Vagina (tissue), 2 donors: ENCODE results near the gene HES4. TPM values are rescaled to one million over a fixed set of nuclear protein-coding genes. Genes with fewer than 3 reads are reported as not detected.

Experiments
- DNase-seq, 2 donors: peaks; one replicate each; pipeline ENCODE4 v3.0.0-alpha.2; 2017; ENCODE audit errors: extremely low spot score in 2 of 2
- H3K27ac ChIP-seq: fragments of 200-600 bp; sonication (generic); one replicate; pipeline ENCODE4 v1.5.1; 2019
- H3K27me3 ChIP-seq: fragments of 200-600 bp; sonication (generic); one replicate; pipeline ENCODE4 v1.5.1; 2019
- H3K36me3 ChIP-seq, 2 donors: fragments of 200-600 bp; sonication (generic); one replicate each; pipeline ENCODE4 v1.5.1; 2017 to 2019
- H3K4me1 ChIP-seq: fragments of 200-600 bp; sonication (generic); one replicate; pipeline ENCODE4 v1.5.1; 2019
- H3K4me3 ChIP-seq, 2 donors: fragments of 200-600 bp; sonication (generic); 1 replicate in 1 of 2; 2 replicates in 1 of 2; pipeline ENCODE4 v1.5.1; 2016 to 2019
- H3K9me3 ChIP-seq: fragments of 200-600 bp; sonication (generic); one replicate; pipeline ENCODE4 v1.5.1; 2019
- POLR2A ChIP-seq, 2 donors: fragments of 450-650 bp; IDR thresholded peaks; one replicate each; pipeline ENCODE4 v1.6.1; 2017; ENCODE audit warnings: antibody characterized with exemption in 2 of 2, mild to moderate bottlenecking in 2 of 2, moderate library complexity in 2 of 2
- POLR2AphosphoS5 ChIP-seq, 2 donors: sonication (generic); formaldehyde crosslinking; IDR thresholded peaks; one replicate each; pipeline ENCODE4 v1.9.0; 2017; ENCODE audit warnings: antibody characterized with exemption in 2 of 2, mild to moderate bottlenecking in 2 of 2, low read depth in 1 of 2; ENCODE audit not compliant: insufficient read depth in 1 of 2
- intact Hi-C: fragments of 100-400 bp; cut with DNase I; formaldehyde crosslinking; loops from one replicate; pipeline ENCODE4 v1.15.1; 2023
- total RNA-seq: library from RNA; depleted of rRNA; stranded (reverse); fragments of >200 nt; gene quantifications from one replicate; pipeline ENCODE4 v1.2.3, GENCODE V29; 2016
- TF ChIP-seq, protein P1 (sequence below), 3 experiments: fragments of 450-650 bp in 2 of 3; fragments of 200-600 bp in 1 of 3; sonication (generic) in 1 of 3; IDR thresholded peaks; one replicate each; pipeline ENCODE4 v1.5.1; 2017 to 2019; ENCODE audit warnings: antibody characterized with exemption in 3 of 3, mild to moderate bottlenecking in 2 of 3, moderate library complexity in 2 of 3

Gene HES4
- total RNA-seq, 1 donor from 2014 or later = 34.6 TPM

DNA sequence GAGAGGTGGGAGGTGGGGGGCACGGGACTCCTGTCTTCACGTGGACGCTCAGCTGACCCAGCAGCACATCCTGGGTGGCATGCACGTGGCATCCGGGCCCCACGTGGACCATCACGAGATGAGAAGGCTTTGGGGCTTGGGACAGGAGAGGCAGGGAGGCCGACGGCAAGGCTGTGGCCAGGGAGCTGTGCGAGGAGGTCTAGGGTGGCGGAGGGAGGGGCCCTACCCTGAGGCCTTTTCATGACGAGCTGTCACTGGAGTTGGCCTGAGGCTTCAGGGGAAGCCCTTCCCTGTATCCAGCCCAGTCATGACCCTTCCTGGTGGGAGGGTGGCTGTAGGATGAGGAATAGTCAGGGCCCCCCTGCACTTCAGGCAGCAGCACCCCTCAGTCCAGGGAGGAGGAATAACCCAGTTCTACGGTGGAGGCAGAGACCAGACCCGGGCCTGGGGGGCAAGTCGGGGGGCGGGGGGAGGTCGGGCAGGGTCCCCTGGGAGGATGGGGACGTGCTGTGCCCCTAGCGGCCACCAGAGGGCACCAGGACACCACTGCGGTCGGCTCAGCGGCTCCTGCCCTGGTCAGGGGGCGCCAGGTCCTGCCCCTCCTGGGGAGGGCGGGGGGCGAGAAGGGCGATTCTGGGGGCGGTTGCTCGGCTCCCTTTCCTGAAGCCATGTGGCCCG lies 16.0 kb downstream of the HES4 start:
- Histone ChIP-seq H3K27ac (no peak overlapping the region), H3K9me3 (no peaks in the 10 kb centered on the region), H3K4me3 (peak overlapping the region in 1 of 2 donors; percentile 16), H3K27me3 (no peaks in the 10 kb centered on the region), H3K4me1 (no peaks in the 10 kb centered on the region), H3K36me3 (no peaks in the 10 kb centered on the region)
- intact Hi-C loops = loop anchor here (5.0 kb wide), 1 partner anchor 73 kb away; no protein-coding TSS in a partner anchor
- no peak for DNase-seq
- TF ChIP-seq POLR2AphosphoS5 (IDR thresholded peaks at IDR 0.05; ENCODE audit: insufficient read depth in 1 of 2, low read depth in 1 of 2) = no peak
- no peak for TF ChIP-seq POLR2A (IDR thresholded peaks at IDR 0.05)
- TF ChIP-seq, protein P1, sequence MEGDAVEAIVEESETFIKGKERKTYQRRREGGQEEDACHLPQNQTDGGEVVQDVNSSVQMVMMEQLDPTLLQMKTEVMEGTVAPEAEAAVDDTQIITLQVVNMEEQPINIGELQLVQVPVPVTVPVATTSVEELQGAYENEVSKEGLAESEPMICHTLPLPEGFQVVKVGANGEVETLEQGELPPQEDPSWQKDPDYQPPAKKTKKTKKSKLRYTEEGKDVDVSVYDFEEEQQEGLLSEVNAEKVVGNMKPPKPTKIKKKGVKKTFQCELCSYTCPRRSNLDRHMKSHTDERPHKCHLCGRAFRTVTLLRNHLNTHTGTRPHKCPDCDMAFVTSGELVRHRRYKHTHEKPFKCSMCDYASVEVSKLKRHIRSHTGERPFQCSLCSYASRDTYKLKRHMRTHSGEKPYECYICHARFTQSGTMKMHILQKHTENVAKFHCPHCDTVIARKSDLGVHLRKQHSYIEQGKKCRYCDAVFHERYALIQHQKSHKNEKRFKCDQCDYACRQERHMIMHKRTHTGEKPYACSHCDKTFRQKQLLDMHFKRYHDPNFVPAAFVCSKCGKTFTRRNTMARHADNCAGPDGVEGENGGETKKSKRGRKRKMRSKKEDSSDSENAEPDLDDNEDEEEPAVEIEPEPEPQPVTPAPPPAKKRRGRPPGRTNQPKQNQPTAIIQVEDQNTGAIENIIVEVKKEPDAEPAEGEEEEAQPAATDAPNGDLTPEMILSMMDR (IDR thresholded peaks at IDR 0.05) = peak; percentile 39 to 98 (median 49)

DNA sequence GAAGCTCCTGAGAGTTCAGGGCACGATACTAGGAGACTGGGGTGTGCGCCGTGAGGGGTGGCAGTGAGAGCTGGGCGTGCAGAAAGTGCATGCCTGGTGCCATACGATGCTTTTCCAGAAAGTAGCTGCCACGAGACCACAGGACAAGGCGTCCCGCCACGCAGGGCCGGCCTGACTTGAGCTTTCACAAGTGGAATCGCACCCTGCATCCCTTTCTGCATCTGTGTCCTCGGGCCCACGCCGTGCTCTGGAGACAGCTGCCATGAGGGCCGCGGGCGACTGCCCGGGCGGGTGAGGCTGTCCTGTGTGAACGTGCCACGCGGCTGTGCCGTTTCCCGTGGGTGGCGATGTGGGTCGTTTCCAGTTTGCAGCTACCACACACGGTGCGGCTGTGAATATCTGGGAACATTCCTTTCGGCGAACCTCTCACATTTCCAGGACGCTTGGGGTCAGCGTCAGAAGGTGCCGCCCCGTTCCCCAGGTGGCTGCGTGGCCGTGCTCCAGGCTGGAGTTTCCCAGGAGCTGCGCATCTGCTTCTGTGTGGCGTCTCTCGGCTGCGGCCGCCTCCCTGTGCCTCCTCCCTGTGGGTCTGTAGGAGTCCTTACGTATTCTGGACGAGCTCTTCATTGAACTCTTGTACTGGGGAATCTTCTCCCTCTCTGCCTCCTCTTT lies 17.0 kb downstream of the HES4 start:
- intact Hi-C loops = loop anchor here (5.0 kb wide), 1 partner anchor 74 kb away; no protein-coding TSS in a partner anchor
- Histone ChIP-seq H3K36me3 (no peaks in the 10 kb centered on the region), H3K9me3 (no peaks in the 10 kb centered on the region), H3K4me3 (no peak overlapping the region), H3K4me1 (no peaks in the 10 kb centered on the region), H3K27ac (no peak overlapping the region), H3K27me3 (no peaks in the 10 kb centered on the region)
- TF ChIP-seq POLR2AphosphoS5 (IDR thresholded peaks at IDR 0.05; ENCODE audit: insufficient read depth in 1 of 2, low read depth in 1 of 2) (no peak), POLR2A (IDR thresholded peaks at IDR 0.05) (no peak)
- TF ChIP-seq, protein P1 (IDR thresholded peaks at IDR 0.05) = no peak
- DNase-seq = no peak

DNA sequence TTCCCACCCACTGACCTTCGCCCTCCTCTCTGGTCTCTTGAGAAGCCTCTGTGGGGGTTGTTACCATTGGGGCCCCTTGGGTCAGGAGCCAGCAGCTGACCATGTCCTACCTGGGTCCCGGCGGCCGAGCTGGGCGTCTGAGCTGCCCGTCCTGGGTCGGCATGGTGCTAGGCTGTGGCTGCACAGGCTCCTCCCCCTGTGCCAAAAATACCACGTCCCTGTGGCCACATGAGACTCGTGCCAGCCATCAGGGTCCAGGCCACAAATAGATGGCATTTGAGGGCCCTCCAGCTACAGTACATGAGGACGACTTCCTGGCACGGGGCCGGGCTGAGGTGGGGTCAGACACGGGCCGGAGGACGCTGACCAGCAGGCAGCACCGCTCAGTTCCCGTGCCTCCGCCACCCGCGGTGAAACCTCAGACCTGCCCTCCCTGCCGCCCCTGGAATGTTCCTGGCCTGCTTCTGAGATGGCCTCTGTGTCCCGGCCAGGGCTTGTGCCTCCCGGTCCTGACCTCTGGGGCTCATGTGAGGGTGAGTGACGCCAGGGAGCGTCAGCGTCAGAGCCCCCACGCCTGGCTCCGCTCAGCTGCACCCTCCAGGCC lies 17.8 kb downstream of the HES4 start, which contains the start of gene PERM1:
Gene PERM1, minus strand, starts transcription at position 139 of the 604 bp plus-strand sequence. CDS start 1,064 bp downstream, outside the sequence.
- TF ChIP-seq POLR2A (IDR thresholded peaks at IDR 0.05) = no peak
- TF ChIP-seq, protein P1 (IDR thresholded peaks at IDR 0.05) = no peak
- no peak for TF ChIP-seq POLR2AphosphoS5 (IDR thresholded peaks at IDR 0.05; ENCODE audit: insufficient read depth in 1 of 2, low read depth in 1 of 2)
- Histone ChIP-seq H3K9me3 (no peaks in the 10 kb centered on the region), H3K4me1 (no peaks in the 10 kb centered on the region), H3K36me3 (no peaks in the 10 kb centered on the region), H3K27ac (no peak within 1 kb of the TSS), H3K27me3 (no peaks in the 10 kb centered on the region), H3K4me3 (no peak within 1 kb of the TSS)
- no peak for DNase-seq
- intact Hi-C loops = loop anchor here (5.0 kb wide), 1 partner anchor 75 kb away; no protein-coding TSS in a partner anchor

DNA sequence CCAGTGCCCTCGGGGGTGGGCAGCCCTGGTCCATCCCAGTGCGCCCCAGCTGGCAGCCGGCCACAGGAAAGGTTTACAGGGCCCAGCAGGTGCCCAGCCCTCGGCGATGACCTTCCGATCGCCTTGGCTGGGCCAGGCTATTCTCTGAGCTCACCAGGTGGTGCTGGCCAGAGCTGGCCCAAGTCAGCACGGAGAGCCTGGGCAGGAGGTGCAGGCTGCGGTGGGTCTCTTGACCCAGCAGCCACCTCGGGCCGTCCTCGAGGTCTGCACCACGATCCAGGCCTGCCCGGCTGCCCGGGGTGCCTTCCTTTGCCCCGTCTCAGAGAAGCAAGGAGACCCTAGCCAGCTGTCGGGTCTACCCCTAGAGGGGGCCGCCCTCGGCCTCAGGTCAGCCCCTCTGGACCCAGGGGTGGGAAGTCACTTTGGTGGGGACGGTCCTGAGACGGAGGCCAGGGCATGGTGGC lies 18.4 kb downstream of the HES4 start:
- H3K36me3 ChIP-seq = no peaks in the 10 kb centered on the region
- no peak overlapping the region for H3K27ac ChIP-seq
- intact Hi-C loops = loop anchor here (5.0 kb wide), 1 partner anchor 76 kb away; no protein-coding TSS in a partner anchor
- no peak overlapping the region for H3K4me3 ChIP-seq
- no peaks in the 10 kb centered on the region for H3K27me3 ChIP-seq
- no peaks in the 10 kb centered on the region for H3K9me3 ChIP-seq
- no peaks in the 10 kb centered on the region for H3K4me1 ChIP-seq
- no peak for TF ChIP-seq POLR2AphosphoS5 (IDR thresholded peaks at IDR 0.05; ENCODE audit: insufficient read depth in 1 of 2, low read depth in 1 of 2)
- no peak for DNase-seq

DNA sequence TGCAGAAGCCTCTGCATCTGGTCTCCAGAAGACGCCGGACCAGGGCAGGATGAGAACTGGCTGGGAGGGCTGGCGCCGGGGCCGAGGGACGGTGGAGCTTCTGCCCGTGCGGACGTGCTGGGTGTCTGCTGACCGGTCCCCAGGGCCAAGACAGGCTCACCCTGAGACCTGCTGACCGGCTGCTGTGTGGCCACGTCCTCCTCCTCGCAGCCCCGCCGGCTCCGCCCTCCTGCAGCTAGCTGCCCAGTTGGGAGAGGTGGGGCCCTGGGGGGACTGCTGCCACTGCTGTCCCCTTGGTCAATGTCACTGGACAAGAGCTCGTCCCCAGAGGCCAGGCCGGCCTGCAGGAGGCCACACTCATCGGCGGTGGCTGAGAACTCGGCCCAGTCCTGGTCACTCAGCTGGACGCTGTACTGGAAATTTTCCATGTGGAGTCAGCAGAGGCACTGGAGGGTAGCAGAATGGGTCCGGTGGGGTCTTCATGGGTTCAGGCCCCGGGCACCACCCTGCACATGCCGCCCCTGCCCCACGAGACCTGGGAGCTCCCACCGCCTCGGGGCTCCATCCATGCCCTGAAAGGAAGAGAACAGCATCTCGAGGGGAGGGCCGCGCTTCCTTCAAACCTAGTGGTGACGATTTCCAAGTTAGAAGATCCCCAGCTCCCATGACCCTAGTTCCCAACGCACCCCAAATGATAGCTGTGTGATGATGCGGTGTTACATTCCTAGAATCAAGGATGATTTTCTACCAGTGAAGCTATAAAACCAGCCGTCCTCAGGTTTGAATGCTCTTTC lies 19.1 kb downstream of the HES4 start:
- Histone ChIP-seq H3K4me3 (no peak overlapping the region), H3K9me3 (no peaks in the 10 kb centered on the region), H3K27me3 (no peaks in the 10 kb centered on the region), H3K4me1 (peaks cover 7% of the 10 kb centered on the region), H3K27ac (no peak overlapping the region), H3K36me3 (no peaks in the 10 kb centered on the region)
- DNase-seq = no peak
- no peak for TF ChIP-seq POLR2AphosphoS5 (IDR thresholded peaks at IDR 0.05; ENCODE audit: insufficient read depth in 1 of 2, low read depth in 1 of 2)
- TF ChIP-seq, protein P1 (IDR thresholded peaks at IDR 0.05) = no peak
- TF ChIP-seq POLR2A (IDR thresholded peaks at IDR 0.05) = no peak
- intact Hi-C loops = loop anchor here (5.0 kb wide), 1 partner anchor 77 kb away; no protein-coding TSS in a partner anchor
